Frontal cortex (tissue), 4 donors: ENCODE measurements around the gene CEP164. TPM values are rescaled to one million over a fixed set of nuclear protein-coding genes. Genes with fewer than 3 reads are reported as not detected.
"Not testable (repeated sequence)": the region's sequence is repeated elsewhere in the genome, so short reads cannot be mapped to it uniquely, and the experiment has no call there.

Source experiments
- DNase-seq, 2 donors: peaks; one replicate each; pipeline ENCODE4 v3.0.0; 2012; ENCODE audit warnings: low spot score in 2 of 2
- FAIRE-seq: peaks from 2 replicates; lab custom pipeline; 2012; peaks lifted over from hg19 to GRCh38; lab: Jason Lieb, UNC
- total RNA-seq: library from RNA; depleted of rRNA; stranded (reverse); fragments of >200 nt; gene quantifications from one replicate; pipeline ENCODE4 v1.2.3, GENCODE V29; 2014
- donor health status: control.
- donor health status: control.
- donor health status: control.

CEP164 gene
- total RNA-seq, 1 donor from 2014 or later: 15.1 TPM

DNA sequence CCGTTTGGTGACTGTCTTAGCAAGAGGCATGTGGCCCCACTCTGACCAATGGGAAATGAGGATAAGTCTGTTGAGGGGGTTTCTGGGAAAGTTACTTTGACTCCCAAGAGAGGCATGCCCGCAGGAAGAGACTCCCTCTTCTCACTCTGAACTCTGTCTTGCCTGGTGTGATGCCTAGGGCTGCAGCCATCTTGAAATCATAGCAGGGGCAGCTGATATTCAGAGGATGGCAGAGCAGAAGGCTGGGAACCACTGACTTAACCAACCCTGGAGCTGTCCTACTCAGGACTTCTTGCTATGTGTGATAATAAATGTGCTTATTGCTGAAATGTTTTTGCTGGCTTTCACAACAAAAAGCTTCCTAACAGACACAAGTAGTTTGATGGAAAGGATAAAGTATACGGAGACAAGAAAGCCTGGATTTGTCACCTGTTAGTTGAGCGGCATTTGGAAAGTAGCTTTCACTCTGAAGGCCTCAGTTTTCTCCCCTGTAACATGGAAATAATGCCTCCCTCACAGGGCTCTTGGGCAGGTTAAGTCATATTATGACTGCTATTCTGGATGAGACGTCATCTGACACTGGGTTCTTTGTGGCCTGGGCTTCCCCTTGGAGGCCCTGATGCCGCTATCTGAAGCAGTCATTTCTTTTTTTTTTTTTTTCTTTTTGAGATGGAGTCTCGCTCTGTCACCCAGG, 128.5 kb downstream of the CEP164 start:
- DNase-seq (no peak), FAIRE-seq (no peak)

- not testable (repeated sequence) for FAIRE-seq, DNase-seq
Measured at GRCh38 chr11:117456721-117457029, 129.0 kb downstream of the CEP164 start.

GRCh38 chr11:117457031-117457785, 129.6 kb downstream of the CEP164 start:
- FAIRE-seq (no peak), DNase-seq (no peak)

GRCh38 chr11:117457835-117458234, 130.2 kb downstream of the CEP164 start:
- FAIRE-seq (no peak), DNase-seq (no peak)

- FAIRE-seq (no peak), DNase-seq (peak in 1 of 2 donors; percentile 32)
Measured at GRCh38 chr11:117458275-117459122, 130.8 kb downstream of the CEP164 start.

DNA sequence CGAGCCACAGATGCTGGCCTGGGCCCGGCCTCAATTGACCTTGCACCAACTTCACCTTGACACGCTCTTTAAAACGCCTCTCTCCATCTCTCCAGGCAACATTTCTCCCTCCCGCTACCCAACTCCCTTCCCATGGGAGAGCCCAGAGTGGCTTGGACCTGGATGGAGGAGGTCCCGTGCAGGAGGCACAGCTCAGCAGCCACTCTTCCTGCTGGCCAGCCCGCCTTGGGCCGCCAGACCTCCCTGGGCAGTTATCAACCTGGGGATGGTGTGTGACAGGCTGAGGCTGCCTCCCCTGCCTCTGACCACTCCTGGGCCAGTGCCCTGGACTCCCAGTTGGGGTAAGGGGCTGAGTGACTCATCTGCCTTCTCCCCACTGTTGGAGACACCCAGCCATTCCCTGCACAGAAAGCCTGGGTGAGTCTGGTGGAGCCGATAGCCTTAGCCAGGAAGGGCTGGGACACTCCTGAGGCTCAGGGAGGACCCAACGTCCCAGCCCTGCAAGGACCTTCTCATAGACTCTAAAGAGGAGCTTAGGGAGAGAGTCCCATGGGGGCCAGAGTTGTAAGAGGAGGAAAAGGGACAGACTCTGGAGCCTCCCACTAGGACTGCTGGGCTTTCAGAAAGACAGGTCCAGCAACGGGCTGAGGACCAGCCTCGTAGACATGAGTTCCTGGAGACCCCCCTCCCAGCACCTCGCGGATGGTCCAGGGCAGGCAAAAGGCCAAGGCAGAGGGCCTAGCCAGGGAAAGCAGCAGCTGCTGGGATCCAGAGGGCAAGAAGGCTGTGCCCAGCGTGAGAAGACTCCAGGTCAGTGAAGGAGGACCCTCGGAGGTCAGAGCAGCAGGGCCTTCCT, 131.7 kb downstream of the CEP164 start:
- DNase-seq (no peak), FAIRE-seq (no peak)

DNA sequence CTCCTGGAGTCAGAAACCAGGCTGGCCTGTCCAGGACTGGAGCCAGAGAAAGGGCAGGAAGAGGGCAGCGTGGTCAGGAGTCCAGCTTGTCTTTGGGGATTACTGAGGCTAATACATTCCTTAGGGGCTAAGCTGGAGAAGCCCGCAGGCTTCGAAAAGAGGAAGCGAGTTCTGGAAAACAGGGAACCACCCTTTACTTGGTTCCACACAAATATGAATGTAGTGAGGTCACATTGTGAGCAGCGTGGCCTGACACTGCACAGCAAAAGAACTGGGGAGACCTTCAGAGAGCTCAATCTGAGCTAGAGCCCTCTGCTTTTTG, 132.3 kb downstream of the CEP164 start:
- FAIRE-seq: no peak
- no peak for DNase-seq

DNA sequence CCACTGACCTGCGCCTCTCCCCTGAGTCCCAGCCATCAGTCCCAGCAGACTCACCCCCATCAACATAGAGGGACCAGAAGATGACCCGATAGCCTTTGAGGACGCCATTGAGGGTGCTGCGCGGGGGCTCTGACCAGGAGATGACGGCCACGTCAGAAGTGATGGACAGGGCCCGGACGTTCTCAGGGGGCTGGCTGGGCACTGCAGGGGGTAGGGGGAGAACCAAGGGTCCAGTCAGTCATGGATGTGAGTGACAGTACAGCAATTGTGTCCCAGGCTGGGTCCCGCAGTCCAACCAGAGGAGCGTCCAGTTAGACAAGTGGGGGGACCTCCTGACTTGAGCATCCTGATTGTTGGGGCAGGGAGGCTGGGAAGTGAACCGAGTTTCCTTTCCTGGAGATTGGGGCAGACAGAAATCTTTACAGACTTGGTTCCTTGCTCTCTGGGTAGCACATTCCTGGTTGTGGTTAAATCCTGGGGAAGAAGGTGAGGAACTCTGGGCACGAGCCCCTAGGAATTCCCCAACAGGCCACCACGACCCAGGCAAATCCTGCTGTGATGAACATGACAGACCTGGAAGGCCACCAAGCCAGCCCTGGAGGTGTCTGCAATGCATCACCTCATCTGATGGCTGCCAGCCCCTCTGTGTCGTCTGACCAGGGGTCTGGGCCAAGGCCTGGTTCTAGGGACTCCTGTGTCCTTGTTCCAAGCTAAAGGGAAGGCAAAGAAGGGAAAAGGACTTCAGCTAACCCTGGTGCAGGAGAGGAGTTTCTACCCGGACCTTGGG, 133.9 kb downstream of the CEP164 start:
- FAIRE-seq (no peak), DNase-seq (no peak)

GRCh38 chr11:117462183-117462863, 134.7 kb downstream of the CEP164 start:
- DNase-seq: no peak
- FAIRE-seq: no peak

DNA sequence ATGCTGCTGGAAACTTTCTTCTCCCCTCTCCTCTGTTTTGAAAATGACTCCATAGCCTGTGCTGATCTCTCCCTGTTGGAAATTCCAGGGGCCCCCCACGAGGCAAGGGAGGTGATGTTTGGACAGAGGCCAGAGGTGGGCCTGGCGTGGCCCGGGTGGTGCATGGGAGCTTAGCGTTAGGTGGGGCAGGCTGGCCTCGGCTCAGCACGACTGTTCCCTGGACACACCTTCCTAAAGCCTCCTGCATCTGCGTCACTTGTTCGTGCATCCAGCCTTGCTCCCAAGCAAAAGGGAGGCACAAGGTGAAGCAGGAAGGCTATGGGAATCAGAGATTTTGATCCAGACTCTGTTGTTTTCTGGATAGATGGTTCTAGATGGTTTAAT, 135.2 kb downstream of the CEP164 start:
- FAIRE-seq (no peak), DNase-seq (no peak)

Other genes starting within 250 kb of the CEP164 start
- gene SIK3, start 229.4 kb upstream of the CEP164 start, total RNA-seq: 27.3 TPM
- 400 TPM for gene PAFAH1B2, start 183.6 kb upstream of the CEP164 start, total RNA-seq
- gene SIDT2, start 149.1 kb upstream of the CEP164 start, total RNA-seq: 9.4 TPM
- 17.5 TPM for gene TAGLN, start 128.5 kb upstream of the CEP164 start, total RNA-seq
- 20.0 TPM for gene PCSK7, start 95.8 kb upstream of the CEP164 start, total RNA-seq
- 15.1 TPM for gene RNF214, start 95.2 kb upstream of the CEP164 start, total RNA-seq
- gene BACE1-AS, start 36.5 kb upstream of the CEP164 start, total RNA-seq: 3.7 TPM
- 21.2 TPM for gene BACE1, start 11.6 kb upstream of the CEP164 start, total RNA-seq